ENCODE measurements around the gene NPL. TPM values are rescaled to one million over a fixed set of nuclear protein-coding genes. Genes with fewer than 3 reads are reported as not detected.

The NPL gene
- polyA plus RNA-seq, 1 experiment: 1.2 TPM

DNA sequence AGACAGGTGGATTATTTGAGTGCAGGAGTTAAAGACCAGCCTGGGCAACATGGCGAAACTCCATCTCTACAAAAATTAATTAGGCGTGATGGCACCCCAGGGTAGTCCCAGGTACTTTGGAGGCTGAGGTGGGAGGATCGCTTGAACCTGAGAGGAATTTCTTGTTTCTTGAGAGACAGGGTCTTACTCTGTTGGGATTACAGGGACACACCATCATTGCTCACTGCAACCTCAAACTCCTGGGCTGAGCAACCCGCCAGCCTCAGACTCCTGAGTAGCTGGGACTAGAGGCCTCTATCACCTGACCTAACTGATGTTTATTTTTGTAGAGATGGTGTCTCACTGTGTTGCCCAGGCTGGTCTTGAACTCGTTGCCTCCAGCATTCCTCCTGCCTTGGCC, 74.4 kb downstream of the NPL start:
- ChIA-PET POLR2A (no interaction called here), CTCF (no interaction called here)
- peaks cover 22% of the 10 kb centered on the region for H3K36me3 ChIP-seq (ENCODE audit: control insufficient read depth, insufficient read depth, low read length)
- no peak for DNase-seq (ENCODE audit: low read depth)
- no peak overlapping the region for H3K4me3 ChIP-seq (ENCODE audit: low read depth, low read length)
- TF ChIP-seq, protein P1, sequence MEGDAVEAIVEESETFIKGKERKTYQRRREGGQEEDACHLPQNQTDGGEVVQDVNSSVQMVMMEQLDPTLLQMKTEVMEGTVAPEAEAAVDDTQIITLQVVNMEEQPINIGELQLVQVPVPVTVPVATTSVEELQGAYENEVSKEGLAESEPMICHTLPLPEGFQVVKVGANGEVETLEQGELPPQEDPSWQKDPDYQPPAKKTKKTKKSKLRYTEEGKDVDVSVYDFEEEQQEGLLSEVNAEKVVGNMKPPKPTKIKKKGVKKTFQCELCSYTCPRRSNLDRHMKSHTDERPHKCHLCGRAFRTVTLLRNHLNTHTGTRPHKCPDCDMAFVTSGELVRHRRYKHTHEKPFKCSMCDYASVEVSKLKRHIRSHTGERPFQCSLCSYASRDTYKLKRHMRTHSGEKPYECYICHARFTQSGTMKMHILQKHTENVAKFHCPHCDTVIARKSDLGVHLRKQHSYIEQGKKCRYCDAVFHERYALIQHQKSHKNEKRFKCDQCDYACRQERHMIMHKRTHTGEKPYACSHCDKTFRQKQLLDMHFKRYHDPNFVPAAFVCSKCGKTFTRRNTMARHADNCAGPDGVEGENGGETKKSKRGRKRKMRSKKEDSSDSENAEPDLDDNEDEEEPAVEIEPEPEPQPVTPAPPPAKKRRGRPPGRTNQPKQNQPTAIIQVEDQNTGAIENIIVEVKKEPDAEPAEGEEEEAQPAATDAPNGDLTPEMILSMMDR (IDR thresholded peaks at IDR 0.05; ENCODE audit: insufficient read depth, low read depth, low read length): no peak
- H3K27me3 ChIP-seq (ENCODE audit: control insufficient read depth, insufficient read depth, low read length): no peaks in the 10 kb centered on the region

DNA sequence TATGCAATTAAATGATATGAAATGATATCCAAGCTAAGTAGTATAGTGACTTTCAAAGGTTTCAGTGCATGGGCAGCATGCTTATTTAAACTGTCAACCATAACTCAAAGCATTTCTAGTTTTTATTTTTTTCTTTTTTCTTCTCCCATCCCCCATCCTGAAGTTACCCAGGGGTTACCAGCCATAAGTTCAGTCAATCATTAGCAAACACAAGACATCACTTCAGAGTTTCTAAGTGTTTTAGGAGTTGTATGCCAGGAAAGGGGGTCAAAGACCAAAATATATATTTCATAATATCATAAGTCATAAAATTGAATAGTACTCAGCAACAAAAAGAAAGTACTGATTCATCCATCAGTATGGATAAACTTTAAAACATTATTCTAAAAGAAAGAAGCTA, 78.3 kb downstream of the NPL start:
- ChIA-PET CTCF (no interaction called here), POLR2A (no interaction called here)
- TF ChIP-seq, protein P1 (IDR thresholded peaks at IDR 0.05; ENCODE audit: insufficient read depth, low read depth, low read length): no peak
- H3K27me3 ChIP-seq (ENCODE audit: control insufficient read depth, insufficient read depth, low read length): no peaks in the 10 kb centered on the region
- peaks cover 21% of the 10 kb centered on the region for H3K36me3 ChIP-seq (ENCODE audit: control insufficient read depth, insufficient read depth, low read length)
- no peak overlapping the region for H3K4me3 ChIP-seq (ENCODE audit: low read depth, low read length)
- DNase-seq (ENCODE audit: low read depth): no peak

DNA sequence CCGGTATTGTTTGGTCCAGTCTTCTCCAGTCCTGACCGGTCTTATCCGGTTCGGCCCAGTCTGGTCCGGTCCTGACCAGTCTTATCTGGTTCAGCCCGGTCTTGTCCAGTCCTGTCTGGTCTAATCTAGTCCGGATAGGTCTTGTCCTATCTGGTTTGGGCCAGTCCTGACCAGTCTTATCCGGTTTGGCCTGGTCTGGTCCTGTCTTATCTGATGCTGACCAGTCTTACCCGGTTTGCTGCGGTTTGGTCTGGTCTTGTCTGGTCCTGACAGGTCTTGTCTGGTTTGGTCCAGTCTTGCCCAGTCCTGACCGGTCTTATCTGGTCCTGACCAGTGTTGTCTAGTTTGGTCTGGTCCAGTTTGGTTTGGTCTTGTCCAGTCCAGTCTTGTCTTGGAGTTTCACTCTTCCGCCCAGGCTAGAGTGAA, 79.7 kb downstream of the NPL start:
- Histone ChIP-seq H3K36me3 (ENCODE audit: control insufficient read depth, insufficient read depth, low read length) (peaks cover 20% of the 10 kb centered on the region), H3K27me3 (ENCODE audit: control insufficient read depth, insufficient read depth, low read length) (no peaks in the 10 kb centered on the region), H3K4me3 (ENCODE audit: low read depth, low read length) (no peak overlapping the region)
- ChIA-PET CTCF (interaction anchor here (0.6 kb wide), 1 partner anchor 14 kb away, joined by 4 read pairs; no protein-coding TSS in a partner anchor), POLR2A (no interaction called here)
- TF ChIP-seq, protein P1 (IDR thresholded peaks at IDR 0.05; ENCODE audit: insufficient read depth, low read depth, low read length): no peak
- no peak for DNase-seq (ENCODE audit: low read depth)

DNA sequence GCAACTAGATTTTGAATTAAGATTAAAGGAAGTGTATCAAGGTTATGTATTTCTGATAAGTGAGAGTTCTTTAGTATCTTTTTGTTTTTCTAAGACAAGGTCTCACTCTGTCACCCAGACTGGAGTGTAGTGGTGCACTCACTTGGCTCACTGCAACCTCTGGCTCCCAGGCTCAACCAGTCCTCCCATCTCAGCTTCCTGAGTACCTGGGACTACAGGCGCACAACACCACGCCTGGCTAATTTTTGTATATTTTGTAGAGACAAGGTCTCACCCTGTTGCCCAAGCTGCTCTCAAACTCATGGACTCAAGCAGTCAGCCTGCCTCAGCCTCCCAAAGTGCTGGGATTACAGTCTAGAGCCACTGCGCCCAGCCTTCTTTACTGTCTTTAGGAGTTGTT, 83.3 kb downstream of the NPL start:
- H3K36me3 ChIP-seq (ENCODE audit: control insufficient read depth, insufficient read depth, low read length): peaks cover 14% of the 10 kb centered on the region
- no peak for DNase-seq (ENCODE audit: low read depth)
- no peaks in the 10 kb centered on the region for H3K27me3 ChIP-seq (ENCODE audit: control insufficient read depth, insufficient read depth, low read length)
- no peak overlapping the region for H3K4me3 ChIP-seq (ENCODE audit: low read depth, low read length)
- TF ChIP-seq, protein P1 (IDR thresholded peaks at IDR 0.05; ENCODE audit: insufficient read depth, low read depth, low read length): no peak
- CTCF ChIA-PET: interaction anchor here (1.0 kb wide), 1 partner anchor 17 kb away, joined by 3 read pairs; no protein-coding TSS in a partner anchor
- POLR2A ChIA-PET: no interaction called here

DNA sequence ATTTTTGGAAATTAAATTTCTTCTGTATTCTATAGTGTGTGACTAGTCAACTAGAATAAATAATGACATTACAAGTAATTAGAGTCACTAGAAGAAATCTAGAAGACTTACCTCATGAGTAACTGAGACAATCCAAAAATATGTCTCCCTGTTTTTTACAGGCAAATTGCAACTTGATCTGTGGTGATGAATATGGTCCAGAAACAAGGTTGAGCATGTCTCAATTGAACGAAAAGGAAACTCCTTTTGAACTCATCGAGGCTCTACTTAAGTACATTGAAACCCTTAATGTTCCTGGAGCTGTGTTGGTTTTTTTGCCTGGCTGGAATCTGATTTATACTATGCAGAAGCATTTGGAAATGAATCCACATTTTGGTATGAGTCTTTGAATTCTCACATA, 86.3 kb downstream of the NPL start:
- ChIA-PET POLR2A (no interaction called here), CTCF (interaction anchor here (0.5 to 1.4 kb wide), 3 partner anchors 11 to 404 kb away, joined by 3 read pairs; no protein-coding TSS in a partner anchor)

More for the DNA sequence above, 86.3 kb downstream of the NPL start:
- Histone ChIP-seq H3K36me3 (ENCODE audit: control insufficient read depth, insufficient read depth, low read length) (peaks cover 13% of the 10 kb centered on the region), H3K27me3 (ENCODE audit: control insufficient read depth, insufficient read depth, low read length) (no peaks in the 10 kb centered on the region), H3K4me3 (ENCODE audit: low read depth, low read length) (no peak overlapping the region)
- TF ChIP-seq, protein P1 (IDR thresholded peaks at IDR 0.05; ENCODE audit: insufficient read depth, low read depth, low read length): no peak
- DNase-seq (ENCODE audit: low read depth): no peak

Data from BJ (cell line).